Muscle layer of colon (tissue), 2 donors: Measurements from ENCODE around the gene SGF29.
"Not testable (repeated sequence)": the region's sequence is repeated elsewhere in the genome, so short reads cannot be mapped to it uniquely, and the experiment has no call there.

Experiments
- H3K27ac ChIP-seq: one replicate; pipeline ENCODE4 v1.7.0; 2013; ENCODE audit warnings: low read depth, mild to moderate bottlenecking, low read length, moderate library complexity
- H3K27me3 ChIP-seq, 2 donors: one replicate each; pipeline ENCODE4 v1.7.0; 2013; ENCODE audit warnings: low read length in 2 of 2, mild to moderate bottlenecking in 2 of 2; ENCODE audit not compliant: insufficient read depth in 2 of 2, control insufficient read depth in 1 of 2
- H3K36me3 ChIP-seq: one replicate; pipeline ENCODE4 v1.7.0; 2013; ENCODE audit warnings: mild to moderate bottlenecking, low read length; ENCODE audit not compliant: insufficient read depth
- H3K4me1 ChIP-seq: one replicate; pipeline ENCODE4 v1.7.0; 2013; ENCODE audit warnings: mild to moderate bottlenecking, low read length; ENCODE audit not compliant: insufficient read depth
- H3K4me3 ChIP-seq, 2 donors: one replicate each; pipeline ENCODE4 v1.7.0; 2013; ENCODE audit warnings: low read length in 2 of 2, low read depth in 1 of 2, mild to moderate bottlenecking in 1 of 2, moderate library complexity in 1 of 2
- H3K9ac ChIP-seq: one replicate; pipeline ENCODE4 v1.7.0; 2013; ENCODE audit warnings: low read length
- H3K9me3 ChIP-seq: one replicate; pipeline ENCODE4 v1.7.0; 2013; ENCODE audit warnings: mild to moderate bottlenecking, low read length
- donor health status: abdominal sarcoma.
- donor health status: Adenocarcinoma of cecum.

The SGF29 gene

DNA sequence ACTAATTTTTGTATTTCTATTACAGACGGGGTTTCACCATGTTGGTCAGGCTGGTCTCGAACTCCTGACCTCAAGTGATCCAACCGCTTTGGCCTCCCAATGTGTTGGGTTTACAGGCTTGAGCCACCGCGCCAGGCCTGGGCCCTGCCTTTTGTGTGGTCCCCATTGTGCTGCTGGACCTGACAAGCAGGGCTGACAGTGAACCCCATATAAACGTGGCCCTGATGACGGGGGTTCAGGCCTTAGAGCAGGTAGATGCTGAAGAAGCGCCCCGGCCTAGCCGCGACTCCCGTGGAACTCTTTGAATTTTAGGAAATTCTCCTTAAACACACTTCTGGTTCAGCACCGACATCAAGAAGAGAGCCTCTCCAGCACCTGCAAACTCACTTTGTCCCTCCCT, 47.9 kb downstream of the SGF29 start:
- H3K4me1 ChIP-seq, H3K9ac ChIP-seq, H3K4me3 ChIP-seq, H3K27ac ChIP-seq, H3K9me3 ChIP-seq, H3K36me3 ChIP-seq, H3K27me3 ChIP-seq: not testable (repeated sequence)

- not testable (repeated sequence) for H3K27ac ChIP-seq, H3K9ac ChIP-seq, H3K36me3 ChIP-seq, H3K27me3 ChIP-seq, H3K9me3 ChIP-seq, H3K4me1 ChIP-seq, H3K4me3 ChIP-seq
These were observed 48.3 kb downstream of the SGF29 start for GRCh38 chr16:28602062-28602461.

DNA sequence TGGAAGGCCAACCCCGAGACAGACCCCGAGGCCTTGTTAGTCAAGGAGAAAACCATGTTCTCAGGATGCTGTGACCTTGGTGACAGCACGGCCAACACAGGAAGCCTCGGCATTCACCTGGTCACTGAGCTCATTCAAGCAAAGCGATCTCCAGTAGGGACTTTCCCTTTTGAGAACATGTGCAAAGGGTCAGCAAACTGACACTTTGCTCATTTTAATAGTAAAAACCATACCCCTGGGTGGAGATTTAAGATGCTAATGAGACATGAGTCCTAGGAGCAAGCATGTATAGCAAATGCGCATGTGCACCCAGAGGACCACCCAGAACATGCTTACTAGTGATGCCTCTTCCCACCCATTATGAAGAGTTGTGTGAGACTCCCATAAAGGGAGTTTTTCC, 48.8 kb downstream of the SGF29 start:
- no peak overlapping the region for H3K4me3 ChIP-seq
- no peaks in the 10 kb centered on the region for H3K27me3 ChIP-seq
- no peaks in the 10 kb centered on the region for H3K4me1 ChIP-seq
- H3K9ac ChIP-seq = no peak overlapping the region
- H3K36me3 ChIP-seq = no peaks in the 10 kb centered on the region
- H3K27ac ChIP-seq = no peak overlapping the region
- no peaks in the 10 kb centered on the region for H3K9me3 ChIP-seq

GRCh38 chr16:28603381-28604185, 49.9 kb downstream of the SGF29 start:
- Histone ChIP-seq H3K9ac (no peak overlapping the region), H3K4me1 (no peaks in the 10 kb centered on the region), H3K9me3 (no peaks in the 10 kb centered on the region), H3K27me3 (no peaks in the 10 kb centered on the region), H3K4me3 (no peak overlapping the region), H3K27ac (no peak overlapping the region), H3K36me3 (no peaks in the 10 kb centered on the region)

GRCh38 chr16:28604186-28604565, 50.5 kb downstream of the SGF29 start:
- H3K4me1 ChIP-seq = no peaks in the 10 kb centered on the region
- H3K27me3 ChIP-seq = no peaks in the 10 kb centered on the region
- H3K36me3 ChIP-seq = no peaks in the 10 kb centered on the region
- no peaks in the 10 kb centered on the region for H3K9me3 ChIP-seq
- no peak overlapping the region for H3K27ac ChIP-seq
- H3K9ac ChIP-seq = no peak overlapping the region
- H3K4me3 ChIP-seq = no peak overlapping the region

DNA sequence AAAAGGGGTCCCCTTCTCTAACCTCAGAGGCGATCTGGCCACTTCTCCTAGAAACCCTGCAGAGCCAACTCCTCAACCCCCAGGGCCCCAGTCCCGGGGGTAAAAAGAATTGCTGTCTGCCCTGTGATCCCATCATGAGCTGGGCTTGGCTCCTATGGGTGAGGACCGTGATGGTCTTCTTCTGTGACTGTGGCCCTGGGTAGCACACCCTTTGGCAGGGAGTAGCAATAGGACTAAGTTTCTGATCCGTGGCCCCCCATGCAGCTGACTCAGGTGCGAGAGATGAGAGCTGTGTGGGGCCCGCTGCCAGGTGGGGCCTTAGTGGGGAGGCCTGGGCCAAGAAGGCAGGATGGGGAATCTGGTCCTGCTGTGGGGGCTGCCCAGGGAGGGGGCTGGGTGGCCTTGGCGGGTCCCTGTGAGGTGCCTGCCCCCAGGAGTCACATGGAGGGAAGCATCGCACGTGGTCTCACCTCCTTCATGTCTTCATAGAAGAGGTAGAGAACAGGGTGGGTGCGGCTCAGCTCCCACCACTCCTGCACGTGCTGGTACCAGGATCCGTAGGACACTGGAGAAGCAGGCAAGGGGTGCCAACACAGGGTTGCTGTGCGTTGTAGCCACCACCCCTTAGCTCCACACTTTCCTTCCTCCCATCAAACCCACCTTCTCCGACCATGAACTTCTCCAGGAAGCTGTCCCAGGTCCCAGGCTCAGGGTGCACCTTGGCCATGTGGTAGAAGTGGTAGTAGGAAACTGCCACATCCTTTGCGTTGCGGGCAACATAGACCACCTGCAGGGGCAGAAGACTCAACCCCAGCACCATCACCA, 52.8 kb downstream of the SGF29 start:
- Histone ChIP-seq H3K9ac (no peak overlapping the region), H3K4me3 (no peak overlapping the region), H3K27me3 (no peaks in the 10 kb centered on the region), H3K27ac (no peak overlapping the region), H3K9me3 (no peaks in the 10 kb centered on the region), H3K36me3 (no peaks in the 10 kb centered on the region), H3K4me1 (no peaks in the 10 kb centered on the region)

DNA sequence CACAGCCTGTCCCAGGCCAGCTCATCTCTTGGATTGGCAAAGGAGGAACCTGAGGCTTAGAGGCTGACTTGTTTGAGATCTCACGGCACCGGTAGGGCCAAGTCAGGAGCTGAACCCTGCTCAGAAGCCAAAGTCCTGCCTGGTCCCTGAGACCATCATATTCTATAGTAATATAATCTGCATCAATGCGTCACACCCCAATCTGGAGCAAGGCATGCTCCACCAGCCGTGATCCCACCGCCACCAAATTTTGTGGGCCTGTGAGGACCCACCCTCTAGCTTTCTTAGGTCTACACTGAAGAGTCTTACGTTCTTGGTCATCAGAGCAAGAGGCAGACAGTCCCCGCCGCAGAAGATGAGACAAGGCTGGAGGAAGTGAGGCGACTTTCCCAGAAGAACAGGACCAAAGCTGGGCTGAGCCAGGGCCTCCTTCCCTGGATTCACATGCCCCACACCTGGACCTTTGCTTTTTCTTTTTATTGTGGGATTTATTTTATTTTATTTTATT, 53.5 kb downstream of the SGF29 start:
- Histone ChIP-seq H3K4me3 (no peak overlapping the region), H3K9ac (no peak overlapping the region), H3K27ac (no peak overlapping the region), H3K9me3 (no peaks in the 10 kb centered on the region), H3K27me3 (no peaks in the 10 kb centered on the region), H3K36me3 (no peaks in the 10 kb centered on the region), H3K4me1 (no peaks in the 10 kb centered on the region)

- not testable (repeated sequence) for H3K9me3 ChIP-seq, H3K9ac ChIP-seq, H3K27me3 ChIP-seq, H3K4me1 ChIP-seq, H3K27ac ChIP-seq, H3K36me3 ChIP-seq, H3K4me3 ChIP-seq
These were observed 54.2 kb downstream of the SGF29 start for GRCh38 chr16:28607681-28608495.

DNA sequence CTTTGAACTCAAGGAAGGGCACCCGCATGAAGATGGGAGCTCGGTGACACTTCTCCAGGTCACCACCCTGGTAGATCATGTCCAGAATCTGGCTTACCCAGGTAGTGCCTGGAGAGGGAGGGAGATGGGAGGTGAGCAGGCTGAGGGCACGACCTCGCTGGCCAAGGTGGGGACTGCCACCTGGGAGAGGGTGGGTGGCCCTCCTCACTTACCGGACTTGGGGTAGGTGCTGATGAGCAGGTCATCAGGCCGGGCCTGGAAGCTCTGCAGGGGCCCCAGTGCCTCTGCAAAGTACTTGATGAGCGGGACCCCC, 54.7 kb downstream of the SGF29 start:
- H3K27me3 ChIP-seq, H3K36me3 ChIP-seq, H3K9ac ChIP-seq, H3K4me1 ChIP-seq, H3K4me3 ChIP-seq, H3K27ac ChIP-seq, H3K9me3 ChIP-seq: not testable (repeated sequence)

DNA sequence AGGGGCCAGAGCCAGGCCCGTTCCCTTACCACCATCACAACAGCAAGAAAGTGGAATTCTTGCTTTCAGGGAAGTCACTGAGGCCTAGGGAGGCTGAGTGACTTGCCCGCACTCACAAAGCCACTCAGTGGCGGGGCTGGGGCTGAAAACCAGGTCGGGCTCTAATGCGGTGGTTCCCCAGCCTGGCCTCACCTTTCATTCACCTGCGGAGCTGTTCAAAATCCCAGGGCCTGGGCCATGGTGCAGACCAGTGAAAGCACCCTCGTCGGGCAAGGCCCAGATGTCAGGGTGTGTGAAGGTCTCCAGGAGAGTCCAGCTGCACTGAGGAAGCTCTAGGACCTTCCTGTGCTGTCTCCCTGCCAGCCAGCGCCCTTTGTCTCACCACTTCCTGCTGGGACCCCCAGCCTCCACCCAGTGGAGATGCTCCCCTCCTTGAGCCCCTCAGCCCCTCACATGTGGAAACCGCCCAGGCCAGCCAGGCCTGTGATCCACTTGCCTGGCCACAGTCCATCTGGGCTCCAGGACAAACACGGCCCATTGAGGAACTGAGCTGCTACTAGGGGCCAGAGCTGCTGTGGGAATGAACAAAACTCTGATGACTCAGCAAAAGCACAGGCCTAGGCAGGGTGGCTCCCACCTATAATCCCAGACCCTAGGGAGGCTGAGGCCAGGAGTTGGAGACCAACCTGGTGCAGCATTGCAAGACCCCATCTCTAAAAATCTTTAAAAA, 55.3 kb downstream of the SGF29 start:
- H3K4me3 ChIP-seq = peak overlapping the region in 1 of 2 donors; percentile 49
- not testable (repeated sequence) for H3K27me3 ChIP-seq, H3K9ac ChIP-seq, H3K4me1 ChIP-seq, H3K9me3 ChIP-seq, H3K36me3 ChIP-seq, H3K27ac ChIP-seq
